Retinal pigment epithelial cell (primary cell): ENCODE measurements around the gene RASA4.
A peak's percentile ranks its signal among the peaks of the same experiment; 100 is the strongest.
"Not testable (repeated sequence)": the region's sequence is repeated elsewhere in the genome, so short reads cannot be mapped to it uniquely, and the experiment has no call there.

Experiments
- DNase-seq: peaks from one replicate; pipeline ENCODE4 v3.0.0-alpha.2; 2010; ENCODE audit warnings: low read depth
- H3K4me3 ChIP-seq: 2 replicates; pipeline ENCODE4 v1.5.1; 2011; ENCODE audit warnings: mild to moderate bottlenecking, low read length, control low read depth, moderate library complexity
- TF ChIP-seq, protein P1 (sequence below): conservative IDR thresholded peaks from 2 replicates; pipeline ENCODE4 v1.5.1; 2011; ENCODE audit warnings: low read depth, low read length, control low read depth, inconsistent platforms

RASA4 gene

DNA sequence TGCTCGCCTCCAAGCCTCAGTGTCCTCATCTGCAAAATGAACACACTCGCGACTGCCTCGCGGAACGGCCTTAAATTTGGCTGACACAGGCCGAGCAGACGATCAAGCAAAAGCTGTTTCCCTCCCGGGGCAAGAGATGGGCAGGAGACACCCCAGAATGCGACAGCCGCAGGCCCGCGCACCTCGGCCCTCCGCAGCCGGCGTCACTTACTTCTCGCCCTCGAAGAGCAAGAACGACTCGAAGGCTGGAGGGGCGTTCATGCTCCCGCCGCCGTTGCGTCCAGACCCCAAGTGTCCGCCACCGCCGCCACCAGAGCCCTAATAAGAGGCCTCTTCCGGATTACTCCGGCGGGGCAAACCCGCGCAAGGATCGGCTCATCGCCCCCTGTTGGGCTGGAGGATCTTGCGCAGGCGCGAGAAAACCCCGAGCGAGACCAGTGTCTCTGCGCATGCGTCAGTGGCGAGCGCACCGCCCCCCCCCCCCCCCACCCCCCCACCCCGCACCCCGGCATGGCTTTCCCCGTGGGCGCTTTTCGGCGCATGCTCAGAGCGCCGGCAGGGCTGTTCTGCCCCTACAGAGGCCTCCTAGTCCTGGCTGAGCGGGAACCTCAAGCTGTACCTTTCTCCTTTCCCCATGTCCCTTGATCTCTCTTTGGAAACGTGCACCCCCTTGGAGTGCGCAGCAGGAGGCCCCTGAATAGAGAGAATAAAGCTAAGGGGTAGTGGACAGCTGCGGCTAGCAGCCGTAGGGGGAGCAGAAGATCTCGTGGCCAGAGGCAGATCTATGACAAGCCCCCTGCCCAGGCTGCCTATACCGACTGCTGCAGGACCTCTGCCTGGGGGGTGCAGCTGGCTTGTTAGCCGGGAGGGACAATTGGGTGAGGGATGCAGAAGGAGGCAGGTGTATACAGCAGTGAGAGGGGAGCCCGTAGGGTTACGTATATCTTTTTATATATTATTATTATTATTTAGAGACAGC lies 44.0 kb downstream of the RASA4 start, which contains the start of gene POLR2J3:
Gene POLR2J3, minus strand, starts transcription at position 323 of the 979 bp plus-strand sequence. Its CDS starts 62 bp downstream, at position 261.
- TF ChIP-seq, protein P1, sequence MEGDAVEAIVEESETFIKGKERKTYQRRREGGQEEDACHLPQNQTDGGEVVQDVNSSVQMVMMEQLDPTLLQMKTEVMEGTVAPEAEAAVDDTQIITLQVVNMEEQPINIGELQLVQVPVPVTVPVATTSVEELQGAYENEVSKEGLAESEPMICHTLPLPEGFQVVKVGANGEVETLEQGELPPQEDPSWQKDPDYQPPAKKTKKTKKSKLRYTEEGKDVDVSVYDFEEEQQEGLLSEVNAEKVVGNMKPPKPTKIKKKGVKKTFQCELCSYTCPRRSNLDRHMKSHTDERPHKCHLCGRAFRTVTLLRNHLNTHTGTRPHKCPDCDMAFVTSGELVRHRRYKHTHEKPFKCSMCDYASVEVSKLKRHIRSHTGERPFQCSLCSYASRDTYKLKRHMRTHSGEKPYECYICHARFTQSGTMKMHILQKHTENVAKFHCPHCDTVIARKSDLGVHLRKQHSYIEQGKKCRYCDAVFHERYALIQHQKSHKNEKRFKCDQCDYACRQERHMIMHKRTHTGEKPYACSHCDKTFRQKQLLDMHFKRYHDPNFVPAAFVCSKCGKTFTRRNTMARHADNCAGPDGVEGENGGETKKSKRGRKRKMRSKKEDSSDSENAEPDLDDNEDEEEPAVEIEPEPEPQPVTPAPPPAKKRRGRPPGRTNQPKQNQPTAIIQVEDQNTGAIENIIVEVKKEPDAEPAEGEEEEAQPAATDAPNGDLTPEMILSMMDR = peak; percentile 13
- H3K4me3 ChIP-seq = peak within 1 kb of the TSS; percentile 58
- not testable (repeated sequence) for DNase-seq

DNA sequence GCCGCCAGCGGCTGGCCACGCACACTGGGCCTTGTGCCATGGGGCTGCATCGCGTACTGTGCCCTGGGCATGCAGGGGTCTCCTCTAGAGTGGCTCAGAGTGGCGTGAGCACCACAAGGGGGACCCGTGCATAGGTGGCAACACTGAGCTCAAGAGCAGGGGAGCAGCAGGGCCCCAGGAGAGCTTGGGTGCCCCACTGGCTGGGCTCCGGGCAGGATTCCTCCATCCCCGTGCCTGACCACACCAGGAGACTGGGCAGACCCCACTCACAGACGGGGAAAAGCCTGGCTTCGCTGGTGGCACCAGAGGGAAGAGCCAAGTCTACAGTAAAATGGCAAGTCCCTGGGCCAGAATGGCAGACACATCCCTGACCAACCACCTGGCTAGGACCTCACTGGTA lies 47.9 kb downstream of the RASA4 start:
- not testable (repeated sequence) for H3K4me3 ChIP-seq, DNase-seq

DNA sequence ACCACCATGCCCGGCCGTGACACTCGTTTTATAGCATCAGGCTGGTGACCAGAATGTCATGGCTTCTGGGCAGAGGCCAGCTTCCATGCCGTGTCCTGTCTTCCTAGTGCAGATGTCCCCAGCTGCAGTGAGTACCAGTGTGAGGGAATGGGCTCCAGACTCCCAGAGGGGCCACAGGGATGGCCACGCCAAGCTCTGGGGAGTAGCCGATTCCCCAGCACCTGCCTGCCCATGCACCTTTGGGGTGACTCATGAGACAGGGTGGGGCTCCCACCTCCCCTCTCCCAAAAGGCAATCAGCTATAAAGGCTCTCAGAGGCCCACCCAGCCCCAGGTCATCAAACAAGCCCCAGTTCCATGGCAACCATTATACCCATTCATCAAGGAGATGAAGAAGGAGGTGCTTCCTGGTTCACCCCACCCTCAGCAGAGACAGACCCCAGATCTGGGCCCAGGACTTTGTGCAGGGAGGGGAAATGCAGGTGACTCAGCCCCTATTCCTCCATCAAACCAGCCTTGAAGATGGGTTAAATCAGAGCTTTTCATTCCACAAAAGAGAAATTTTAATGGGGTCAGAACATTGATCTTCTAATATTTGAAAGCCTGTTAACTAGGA lies 65.6 kb downstream of the RASA4 start, which contains the start of gene SPDYE2:
Gene SPDYE2, plus strand, starts transcription at position 419 of the 615 bp plus-strand sequence. CDS start 2,030 bp downstream, outside the sequence.
- not testable (repeated sequence) for DNase-seq, H3K4me3 ChIP-seq

DNA sequence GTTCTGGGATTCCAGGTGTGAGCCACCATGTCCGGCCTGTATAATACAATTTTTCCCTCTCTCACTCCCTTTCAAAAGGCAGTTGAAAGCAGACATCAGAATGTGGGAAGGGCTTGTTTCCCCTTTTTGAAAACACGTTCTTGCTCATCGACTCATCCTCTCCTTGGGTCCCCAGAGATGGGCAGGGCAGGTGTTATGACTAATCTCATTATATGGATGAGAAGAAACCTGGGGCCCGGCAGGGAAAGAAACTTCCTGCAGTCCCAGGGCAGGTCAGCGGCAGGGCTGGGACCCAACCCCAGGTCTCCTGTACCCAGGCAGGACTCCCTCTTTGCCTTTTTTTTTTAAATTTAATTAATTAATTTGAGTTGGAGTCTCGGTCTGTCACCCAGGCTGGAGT lies 70.2 kb downstream of the RASA4 start:
- H3K4me3 ChIP-seq, DNase-seq: not testable (repeated sequence)

DNA sequence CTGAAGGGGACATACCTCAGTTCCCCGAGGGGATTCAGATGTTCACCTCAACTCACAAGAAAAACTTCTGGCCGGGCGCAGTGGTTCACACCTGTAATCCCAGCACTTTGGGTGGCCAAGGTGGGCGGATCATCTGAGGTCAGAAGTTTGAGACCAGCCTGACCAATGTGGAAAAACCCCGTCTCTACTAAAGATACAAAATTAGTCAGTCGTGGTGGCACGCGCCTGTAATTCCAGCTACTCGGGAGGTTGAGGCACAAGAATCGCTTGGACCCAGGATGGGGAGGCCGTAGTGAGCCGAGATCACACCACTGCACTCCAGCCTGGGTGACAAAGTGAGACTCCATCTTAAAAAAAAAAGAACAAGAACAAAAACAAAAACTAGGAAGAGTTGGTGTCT lies 71.3 kb downstream of the RASA4 start:
- not testable (repeated sequence) for DNase-seq, H3K4me3 ChIP-seq

DNA sequence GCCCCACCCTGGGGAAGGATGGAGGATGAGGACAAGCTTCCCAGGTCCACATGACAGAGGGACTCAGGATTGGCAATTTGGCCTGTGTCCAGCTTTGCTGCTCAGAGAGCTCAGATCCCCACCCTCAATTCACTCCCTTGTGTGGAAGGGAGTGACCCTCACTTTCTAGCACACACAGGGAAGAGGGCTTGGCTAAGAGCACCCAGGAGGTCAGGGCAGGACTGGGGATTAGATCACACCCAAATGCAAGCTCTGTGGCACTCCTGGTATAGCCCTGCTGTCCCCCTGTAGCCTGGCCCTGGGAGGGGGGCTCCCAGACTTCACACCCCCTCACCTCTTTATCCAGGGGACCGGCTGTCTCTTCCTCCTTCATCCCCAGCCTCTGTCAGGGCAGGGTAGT lies 72.2 kb downstream of the RASA4 start:
- not testable (repeated sequence) for H3K4me3 ChIP-seq, DNase-seq

DNA sequence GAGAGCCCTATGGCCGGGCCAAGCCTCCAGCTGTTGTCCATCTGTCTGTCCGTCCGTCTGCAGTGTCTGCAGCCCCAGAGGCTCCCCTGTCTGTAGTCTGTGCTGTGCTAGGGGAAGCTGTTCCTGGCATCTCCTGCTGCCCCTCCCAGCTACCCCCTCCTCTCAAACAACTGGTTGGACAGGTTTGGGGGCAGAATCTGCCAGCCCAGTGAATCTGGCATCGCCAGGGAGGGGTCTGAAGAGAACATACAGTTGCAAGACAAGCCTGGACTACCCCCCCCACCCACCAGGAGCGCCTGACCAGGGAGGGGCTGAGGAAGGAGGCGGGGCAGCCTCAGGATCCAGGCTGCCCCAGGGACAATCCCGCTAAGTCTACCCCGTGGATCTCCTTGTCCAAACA lies 73.0 kb downstream of the RASA4 start, which contains the start of gene UPK3BL2:
Gene UPK3BL2, minus strand, starts transcription at position 101 of the 400 bp plus-strand sequence. Its CDS starts 60 bp downstream, at position 41.
- not testable (repeated sequence) for DNase-seq

DNA sequence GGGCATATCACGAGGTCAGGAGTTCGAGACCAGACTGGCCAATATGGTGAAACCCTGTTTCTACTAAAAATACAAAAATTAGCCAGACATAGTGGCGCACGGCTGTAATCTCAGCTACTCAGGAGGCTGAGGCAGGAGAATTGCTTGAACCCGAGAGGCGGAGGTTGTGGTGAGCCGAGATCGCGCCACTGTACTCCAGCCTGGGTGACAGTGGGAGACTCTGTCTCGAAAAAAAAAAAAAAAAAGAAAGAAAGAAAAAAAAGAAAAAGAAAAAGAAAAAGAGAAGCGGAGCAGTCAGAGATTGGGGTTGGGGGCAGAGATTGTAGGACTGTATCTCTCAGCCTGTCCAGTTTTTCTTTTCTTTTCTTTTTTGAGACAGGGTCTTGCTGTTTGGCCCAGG lies 73.8 kb downstream of the RASA4 start:
- DNase-seq, H3K4me3 ChIP-seq: not testable (repeated sequence)

More for the DNA sequence above, 73.0 kb downstream of the RASA4 start, which contains the start of gene UPK3BL2:
- not testable (repeated sequence) for H3K4me3 ChIP-seq

DNA sequence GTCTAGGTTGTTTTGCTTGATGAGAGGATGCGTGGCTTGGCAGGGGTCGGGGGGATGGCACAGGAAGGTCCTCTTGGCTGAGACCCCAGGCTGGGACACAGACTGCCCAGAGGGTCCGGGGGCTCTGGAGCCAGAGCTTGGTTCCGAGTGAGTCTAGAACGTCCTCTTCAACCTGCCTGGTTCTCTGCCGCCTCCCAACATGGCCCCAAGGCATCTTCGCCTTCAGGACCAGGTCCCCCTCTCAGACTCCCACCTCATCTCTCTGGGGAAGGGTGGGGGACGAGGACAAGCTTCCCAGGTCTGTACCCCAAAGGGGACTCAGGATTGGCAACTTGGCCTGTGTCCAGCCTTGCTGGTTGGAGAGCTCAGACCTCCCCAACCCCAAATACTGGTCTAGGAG lies 74.5 kb downstream of the RASA4 start:
- not testable (repeated sequence) for DNase-seq, H3K4me3 ChIP-seq

DNA sequence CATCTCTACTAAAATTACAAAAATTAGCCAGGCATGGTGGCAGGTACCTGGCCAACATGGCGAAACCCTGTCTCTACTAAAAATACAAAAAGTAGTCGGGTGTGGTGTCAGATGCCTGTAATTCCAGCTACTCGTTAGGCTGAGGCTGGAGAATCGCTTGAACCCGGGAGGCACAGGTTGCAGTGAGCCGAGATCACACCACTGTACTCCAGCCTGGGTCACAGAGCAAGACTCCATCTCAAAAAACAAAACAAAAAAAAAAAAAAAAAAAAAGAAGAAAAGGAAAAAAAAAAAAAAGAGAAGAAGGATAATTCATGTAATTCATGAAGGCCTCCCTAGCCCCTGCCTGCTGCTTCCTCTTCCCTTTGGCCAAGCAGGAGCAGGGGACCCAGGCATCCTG lies 76.0 kb downstream of the RASA4 start:
- not testable (repeated sequence) for H3K4me3 ChIP-seq, DNase-seq

DNA sequence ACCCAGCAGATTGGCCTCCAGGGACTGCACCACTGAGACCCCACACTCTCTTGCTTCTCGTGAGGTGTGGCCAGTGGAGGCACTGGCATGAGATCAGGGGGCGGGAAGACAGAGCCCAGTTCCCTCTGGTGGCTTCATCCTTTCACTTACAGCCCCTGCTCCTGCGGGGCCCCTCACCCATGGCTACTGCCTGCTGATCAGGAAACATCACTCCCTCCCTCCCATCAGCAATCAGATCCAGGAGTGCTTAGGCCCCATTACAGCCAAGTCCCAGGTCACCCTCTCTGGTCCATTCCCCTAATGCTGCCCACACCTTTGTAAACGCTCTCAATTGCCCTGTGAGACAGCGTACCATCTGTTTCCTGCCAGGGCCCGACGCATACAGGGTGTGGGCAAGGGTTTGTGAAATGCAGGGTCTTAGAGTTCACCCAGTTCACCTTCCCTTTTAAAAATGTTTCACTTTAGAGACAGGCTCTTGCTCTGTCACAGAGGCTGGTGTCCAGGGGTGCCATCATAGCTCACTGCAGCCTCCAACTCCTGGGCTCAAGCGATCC lies 81.4 kb downstream of the RASA4 start:
- not testable (repeated sequence) for DNase-seq, H3K4me3 ChIP-seq

DNA sequence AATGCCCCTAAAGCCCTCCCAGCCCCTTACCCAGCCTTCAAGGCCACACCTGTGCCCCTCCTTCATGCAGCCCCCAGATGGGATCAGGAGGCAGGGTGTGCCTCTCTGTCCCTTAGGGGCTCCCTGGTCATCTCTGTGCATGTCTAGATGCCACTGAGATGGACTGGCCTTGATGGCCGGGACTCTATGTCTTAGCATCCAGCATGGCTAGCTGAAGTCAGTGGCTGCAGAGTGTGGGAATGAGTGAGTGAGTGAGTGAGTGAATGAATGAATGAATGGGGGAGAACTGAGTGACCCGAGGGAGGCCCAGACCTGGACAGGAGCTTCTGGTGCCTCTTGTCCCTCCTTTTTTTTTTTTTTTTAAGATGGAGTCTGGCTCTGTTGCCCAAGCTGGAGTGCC lies 84.4 kb downstream of the RASA4 start:
- not testable (repeated sequence) for H3K4me3 ChIP-seq, DNase-seq

DNA sequence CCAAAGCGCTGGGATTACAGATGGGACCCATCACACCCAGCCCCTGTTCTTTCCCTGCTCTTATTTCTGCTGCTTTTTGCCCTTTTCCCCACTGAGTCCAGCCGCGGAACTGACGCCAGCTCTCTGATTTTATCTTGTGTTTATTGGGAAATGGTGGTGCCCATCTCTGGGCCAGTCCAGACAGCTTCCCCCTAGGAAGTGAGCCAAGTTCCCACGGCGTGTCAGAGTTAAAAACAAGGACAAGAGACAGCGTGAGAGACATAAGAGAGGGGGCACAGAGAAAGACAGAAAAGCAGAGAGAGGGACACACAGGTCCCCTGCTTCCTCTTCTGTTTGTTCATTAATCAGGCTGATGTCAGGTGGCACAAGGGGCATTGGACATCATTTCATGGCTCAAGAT lies 85.0 kb downstream of the RASA4 start:
- not testable (repeated sequence) for DNase-seq, H3K4me3 ChIP-seq

DNA sequence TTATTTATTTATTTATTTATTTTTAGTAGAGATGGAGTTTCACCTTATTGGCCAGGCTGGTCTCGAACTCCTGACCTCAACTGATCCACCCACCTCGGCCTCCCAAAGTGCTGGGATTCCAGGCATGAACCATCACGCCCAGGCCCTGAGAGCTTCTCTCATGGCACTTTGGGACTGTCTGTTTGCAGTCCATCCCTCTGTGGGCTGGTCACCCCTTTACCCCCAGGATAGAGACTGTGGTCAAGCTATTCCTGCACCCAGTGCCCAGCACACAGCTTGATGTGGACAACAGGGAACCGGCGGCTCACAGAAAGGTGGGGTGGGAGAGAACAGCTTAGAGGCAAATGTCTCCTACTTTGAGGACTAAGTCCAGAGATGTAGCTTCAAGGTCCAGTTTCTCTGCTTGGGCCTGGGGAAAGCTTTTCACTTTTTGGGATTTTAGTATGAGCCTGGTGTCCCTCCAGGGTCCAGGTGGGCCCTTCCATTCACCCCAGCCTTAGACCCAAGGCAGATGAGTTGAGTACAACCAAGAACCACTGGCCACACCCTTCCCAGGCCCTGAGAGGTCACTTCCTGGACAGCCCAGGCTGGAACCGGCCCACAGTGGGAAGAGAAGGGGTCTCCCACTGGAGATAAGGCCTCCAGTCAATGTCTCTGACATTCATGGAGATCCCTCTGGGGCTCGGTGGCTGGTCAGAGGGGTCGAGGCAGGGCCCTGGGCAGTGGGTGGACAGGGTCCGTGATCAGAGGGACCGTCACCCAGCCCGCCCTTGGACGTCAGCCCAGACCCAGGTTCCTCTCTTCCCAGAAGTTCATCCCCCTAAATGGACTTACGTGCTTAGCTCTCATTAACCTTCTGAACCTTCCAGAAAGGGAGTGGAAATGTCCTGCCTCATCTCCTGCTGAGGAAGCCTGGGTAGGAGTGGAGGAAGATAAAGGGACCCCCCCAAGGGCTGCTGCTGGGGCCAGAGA lies 88.4 kb downstream of the RASA4 start:
- H3K4me3 ChIP-seq, DNase-seq: not testable (repeated sequence)

DNA sequence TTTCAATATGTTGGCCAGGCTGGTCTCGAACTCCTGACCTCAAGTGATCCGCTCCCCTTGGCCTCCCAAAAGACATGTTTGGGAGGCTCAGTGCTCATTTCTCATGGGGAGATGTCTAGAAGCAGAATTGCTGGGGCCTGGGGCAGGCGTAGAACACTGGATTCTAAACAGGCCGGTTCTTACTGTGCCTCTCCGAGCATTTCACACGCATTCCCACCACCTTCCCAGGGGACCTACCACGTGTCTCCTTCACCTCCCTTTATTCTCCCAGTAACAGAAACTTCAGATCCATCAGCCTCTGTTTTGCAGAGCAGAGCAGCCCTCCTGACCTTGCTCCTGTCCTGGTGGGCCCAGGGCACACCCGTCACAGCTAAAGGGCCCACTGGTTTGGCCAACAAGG lies 89.4 kb downstream of the RASA4 start:
- not testable (repeated sequence) for DNase-seq, H3K4me3 ChIP-seq

DNA sequence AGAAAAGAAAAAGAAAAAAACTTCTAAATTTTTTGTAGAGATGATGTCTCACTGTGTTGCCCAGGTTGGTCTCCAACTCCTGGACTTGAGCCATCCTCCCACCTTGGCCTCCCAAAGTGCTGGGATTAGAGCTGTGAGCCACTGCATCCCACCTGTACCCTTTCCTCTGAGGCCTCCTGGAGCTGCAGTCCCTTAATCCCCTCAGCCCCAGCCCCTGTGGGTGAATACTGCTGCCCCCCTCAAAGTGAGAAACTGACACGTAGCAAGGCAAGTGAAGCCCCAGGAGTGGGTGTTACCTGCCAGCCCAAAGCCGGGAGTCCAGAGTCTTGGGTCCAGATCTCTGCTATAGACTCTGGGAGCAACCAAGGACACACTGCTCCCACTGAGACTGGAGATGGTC lies 91.8 kb downstream of the RASA4 start:
- not testable (repeated sequence) for DNase-seq, H3K4me3 ChIP-seq
